Ramos (cell line): Measurements from ENCODE around the gene RGS14.

Experiments used
- in situ Hi-C: fragments of 300-500 bp; cut with MboI; formaldehyde crosslinking; loops from one replicate; pipeline ENCODE4 v1.14.3; 2022; ENCODE audit warnings: low sequenced_read_pairs; ENCODE audit not compliant: unreplicated experiment

Gene RGS14

DNA sequence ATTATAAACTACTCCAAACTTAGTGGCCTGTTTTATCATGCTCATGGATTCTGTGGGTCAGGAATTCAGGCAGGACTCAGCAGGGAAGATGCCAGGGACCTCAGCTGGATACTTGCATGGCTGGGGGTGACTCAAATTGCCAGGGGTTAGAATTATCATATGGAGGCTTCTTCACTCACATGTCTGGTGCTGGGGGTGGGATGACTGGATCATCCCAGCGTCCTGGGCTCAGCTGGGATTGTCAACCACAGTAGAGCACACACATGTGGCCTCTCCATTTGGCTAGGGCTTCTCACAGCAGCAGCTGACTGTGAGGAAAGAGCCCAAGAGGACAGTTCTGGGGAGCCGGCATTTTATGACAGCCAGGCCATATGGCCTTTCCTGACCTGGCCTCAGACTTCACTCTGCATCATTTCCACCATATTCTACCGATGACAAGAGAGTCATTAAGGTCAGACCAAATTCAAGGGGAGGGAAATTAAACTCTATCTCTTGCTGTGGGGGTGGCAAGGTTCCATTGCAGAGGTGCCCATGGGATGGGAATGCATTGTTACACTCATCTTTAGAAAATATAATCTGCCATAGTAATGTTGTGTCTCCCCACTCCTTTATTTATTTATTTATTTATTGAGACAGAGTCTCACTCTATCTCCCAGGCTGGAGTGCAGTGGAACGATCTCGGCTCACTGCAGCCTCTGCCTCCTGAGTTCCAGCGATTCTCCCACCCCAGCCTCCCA lies 63.5 kb downstream of the RGS14 start:
- in situ Hi-C loops: no loop called here
